22Rv1 (cell line): ENCODE data around the gene ACOT11.

Experiments used
- H3K27ac ChIP-seq: fragments of 450-650 bp; 2 replicates; pipeline ENCODE4 v1.5.1; 2017
- ZFX ChIP-seq: fragments of 450-650 bp; IDR thresholded peaks from 2 replicates; pipeline ENCODE4 v1.6.1; 2017; ENCODE audit warnings: antibody characterized with exemption, borderline replicate concordance
- TF ChIP-seq, protein P1 (sequence below): fragments of 450-650 bp; IDR thresholded peaks from 2 replicates; pipeline ENCODE4 v1.5.1; 2017; ENCODE audit warnings: mild to moderate bottlenecking

The ACOT11 gene

DNA sequence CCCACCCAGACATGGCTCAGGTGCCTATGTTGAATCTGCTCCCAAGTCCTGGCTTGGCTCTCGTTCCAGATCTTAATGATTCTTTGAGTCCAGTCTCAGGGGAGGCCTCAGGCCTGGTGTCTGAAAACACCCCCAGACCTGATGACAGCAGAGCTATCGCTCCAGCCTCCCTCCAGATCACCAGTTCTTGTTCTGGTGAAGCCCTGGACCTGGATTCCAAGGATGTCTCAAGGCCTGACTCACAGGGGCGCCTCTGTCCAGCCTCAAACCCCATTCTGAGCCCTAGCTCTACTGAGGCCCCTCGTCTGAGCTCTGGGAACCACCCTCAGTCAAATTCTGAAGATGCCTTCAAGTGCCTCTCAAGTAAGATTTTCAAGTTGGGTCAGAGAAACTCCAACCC lies 105.0 kb downstream of the ACOT11 start:
- TF ChIP-seq, protein P1, sequence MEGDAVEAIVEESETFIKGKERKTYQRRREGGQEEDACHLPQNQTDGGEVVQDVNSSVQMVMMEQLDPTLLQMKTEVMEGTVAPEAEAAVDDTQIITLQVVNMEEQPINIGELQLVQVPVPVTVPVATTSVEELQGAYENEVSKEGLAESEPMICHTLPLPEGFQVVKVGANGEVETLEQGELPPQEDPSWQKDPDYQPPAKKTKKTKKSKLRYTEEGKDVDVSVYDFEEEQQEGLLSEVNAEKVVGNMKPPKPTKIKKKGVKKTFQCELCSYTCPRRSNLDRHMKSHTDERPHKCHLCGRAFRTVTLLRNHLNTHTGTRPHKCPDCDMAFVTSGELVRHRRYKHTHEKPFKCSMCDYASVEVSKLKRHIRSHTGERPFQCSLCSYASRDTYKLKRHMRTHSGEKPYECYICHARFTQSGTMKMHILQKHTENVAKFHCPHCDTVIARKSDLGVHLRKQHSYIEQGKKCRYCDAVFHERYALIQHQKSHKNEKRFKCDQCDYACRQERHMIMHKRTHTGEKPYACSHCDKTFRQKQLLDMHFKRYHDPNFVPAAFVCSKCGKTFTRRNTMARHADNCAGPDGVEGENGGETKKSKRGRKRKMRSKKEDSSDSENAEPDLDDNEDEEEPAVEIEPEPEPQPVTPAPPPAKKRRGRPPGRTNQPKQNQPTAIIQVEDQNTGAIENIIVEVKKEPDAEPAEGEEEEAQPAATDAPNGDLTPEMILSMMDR, result no peak
- TF ChIP-seq ZFX, result no peak
- H3K27ac ChIP-seq, result no peak overlapping the region

DNA sequence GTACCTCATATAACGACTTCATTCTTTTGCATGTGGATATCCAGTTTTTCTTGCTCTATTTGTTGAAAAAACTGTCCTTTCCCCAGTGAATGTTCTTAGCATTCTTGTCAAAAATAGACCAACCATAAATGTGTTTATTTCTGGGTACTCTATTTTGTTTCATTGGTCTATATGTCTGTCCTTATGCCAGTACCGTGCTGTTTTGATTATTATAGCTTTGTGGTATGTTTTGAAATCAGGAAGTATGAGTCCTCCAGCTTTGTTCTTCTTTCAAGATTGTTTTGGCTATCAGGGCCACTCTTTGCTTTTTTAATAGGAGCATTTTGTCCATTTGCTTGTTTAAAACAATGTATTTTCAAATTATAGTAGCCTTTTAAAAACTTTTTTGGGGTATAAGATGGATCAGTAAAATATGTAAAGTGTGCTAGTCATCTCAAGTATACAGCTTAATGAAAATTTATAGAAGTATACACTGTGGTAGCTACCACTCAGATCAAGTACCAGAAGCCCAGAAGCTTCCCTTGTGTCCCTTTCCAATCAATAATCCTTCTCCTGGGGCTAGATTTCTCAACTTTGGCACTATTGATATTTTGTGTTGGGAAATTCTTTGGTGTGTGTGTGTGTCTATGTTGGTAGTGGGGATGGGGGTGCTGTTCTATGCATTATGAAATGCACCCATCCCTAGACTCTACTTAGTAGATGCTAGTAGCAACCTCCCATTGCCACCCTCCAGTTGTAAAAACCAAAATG lies 110.3 kb downstream of the ACOT11 start:
- H3K27ac ChIP-seq, result no peak overlapping the region
- TF ChIP-seq, protein P1, result no peak
